Right kidney (tissue), 1 donor: ENCODE measurements around the gene RNF114.
A peak's percentile ranks its signal among the peaks of the same experiment; 100 is the strongest.
"Not testable (repeated sequence)": the region's sequence is repeated elsewhere in the genome, so short reads cannot be mapped to it uniquely, and the experiment has no call there.

Source experiments
- DNase-seq: peaks from one replicate; pipeline ENCODE4 v3.0.0-alpha.2; 2016

Gene RNF114

DNA sequence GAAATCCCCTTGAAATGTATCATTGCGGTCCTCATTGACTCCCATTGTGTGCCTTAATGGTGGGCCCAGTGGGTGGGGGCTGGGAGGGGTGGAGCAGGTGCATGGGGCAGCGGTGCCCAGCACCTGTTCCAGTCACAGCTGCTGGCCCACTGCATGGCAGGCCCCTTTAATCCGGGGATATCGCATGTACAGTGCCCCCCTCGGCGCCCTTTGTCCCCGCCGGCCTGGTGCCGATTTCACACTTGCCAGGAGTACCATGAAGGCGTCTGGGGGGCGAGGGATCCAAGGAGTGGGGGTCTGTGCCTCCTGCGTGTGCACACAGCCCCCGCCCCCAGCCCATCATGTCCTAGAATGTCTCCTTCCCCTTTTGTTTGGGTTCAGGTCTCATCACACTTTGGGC, 49.4 kb downstream of the RNF114 start:
- DNase-seq: no peak

GRCh38 chr20:49986049-49986448, 49.9 kb downstream of the RNF114 start:
- no peak for DNase-seq

GRCh38 chr20:49987015-49987867, 51.0 kb downstream of the RNF114 start:
- no peak for DNase-seq

DNA sequence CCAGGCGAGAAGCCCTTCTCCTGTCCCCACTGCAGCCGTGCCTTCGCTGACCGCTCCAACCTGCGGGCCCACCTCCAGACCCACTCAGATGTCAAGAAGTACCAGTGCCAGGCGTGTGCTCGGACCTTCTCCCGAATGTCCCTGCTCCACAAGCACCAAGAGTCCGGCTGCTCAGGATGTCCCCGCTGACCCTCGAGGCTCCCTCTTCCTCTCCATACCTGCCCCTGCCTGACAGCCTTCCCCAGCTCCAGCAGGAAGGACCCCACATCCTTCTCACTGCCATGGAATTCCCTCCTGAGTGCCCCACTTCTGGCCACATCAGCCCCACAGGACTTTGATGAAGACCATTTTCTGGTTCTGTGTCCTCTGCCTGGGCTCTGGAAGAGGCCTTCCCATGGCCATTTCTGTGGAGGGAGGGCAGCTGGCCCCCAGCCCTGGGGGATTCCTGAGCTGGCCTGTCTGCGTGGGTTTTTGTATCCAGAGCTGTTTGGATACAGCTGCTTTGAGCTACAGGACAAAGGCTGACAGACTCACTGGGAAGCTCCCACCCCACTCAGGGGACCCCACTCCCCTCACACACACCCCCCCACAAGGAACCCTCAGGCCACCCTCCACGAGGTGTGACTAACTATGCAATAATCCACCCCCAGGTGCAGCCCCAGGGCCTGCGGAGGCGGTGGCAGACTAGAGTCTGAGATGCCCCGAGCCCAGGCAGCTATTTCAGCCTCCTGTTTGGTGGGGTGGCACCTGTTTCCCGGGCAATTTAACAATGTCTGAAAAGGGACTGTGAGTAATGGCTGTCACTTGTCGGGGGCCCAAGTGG, 51.9 kb downstream of the RNF114 start:
- DNase-seq: no peak

DNA sequence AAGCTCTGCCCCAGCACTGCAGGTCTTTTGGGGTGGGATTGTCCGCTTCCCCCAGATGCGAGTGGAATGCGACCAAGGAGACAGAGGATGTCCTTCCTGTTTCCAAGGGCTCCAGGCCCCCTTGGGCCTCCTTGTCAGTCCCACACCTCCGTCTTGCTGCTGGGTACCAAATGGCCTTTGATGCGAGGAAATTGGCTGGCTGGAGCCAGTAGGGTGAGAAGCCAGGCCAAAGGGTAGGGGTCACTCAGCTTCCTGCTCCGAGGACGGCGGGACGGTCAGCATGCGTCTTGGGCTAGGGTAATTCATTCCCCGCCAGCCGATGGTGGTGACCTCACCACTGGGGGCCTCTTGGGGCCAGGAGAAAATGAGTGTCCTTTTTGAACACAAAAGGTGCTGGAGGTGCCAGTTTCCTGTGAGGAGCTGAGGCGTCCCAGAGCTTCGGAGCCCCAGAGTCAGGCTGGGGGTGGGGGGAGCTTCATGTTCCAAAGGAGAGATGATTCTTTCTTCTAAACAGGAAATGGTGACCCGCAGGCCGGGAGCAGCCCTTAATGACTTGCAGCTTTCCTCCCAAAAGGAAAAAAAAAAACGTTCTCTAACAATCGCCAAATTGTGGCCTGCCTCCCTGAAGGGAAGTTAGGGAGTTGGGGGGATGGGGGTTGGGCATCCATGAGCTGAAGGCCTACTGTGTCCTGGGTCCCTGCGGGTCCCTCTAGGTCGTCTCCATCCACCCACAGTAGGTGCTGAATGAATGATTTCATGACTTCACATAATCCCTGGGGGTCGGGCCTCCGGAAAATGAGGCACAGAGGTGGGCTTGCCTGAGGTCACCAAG, 53.3 kb downstream of the RNF114 start:
- DNase-seq: peak; percentile 63

DNA sequence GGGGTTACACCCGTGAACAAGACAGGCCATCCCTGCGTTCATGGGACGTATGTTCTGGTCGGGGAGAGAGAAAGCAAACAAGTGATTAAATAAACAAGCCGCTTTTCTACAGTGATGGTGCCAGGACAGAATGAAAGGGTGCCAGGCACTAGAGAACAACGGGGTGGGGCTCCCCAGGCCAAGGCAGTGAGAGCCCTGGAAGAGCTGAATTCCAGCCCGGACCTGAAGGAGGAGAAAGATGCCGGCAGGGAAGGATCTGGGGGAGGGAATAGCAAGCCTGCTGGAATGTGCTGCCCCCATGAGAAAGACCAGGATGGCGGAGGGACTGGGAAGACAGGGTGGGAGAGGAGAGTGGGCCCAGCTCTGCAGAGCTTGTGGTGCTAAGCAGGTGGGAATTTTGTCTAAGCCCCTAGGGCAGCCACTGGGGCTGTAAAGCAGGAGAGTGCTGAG, 54.1 kb downstream of the RNF114 start:
- DNase-seq: peak; percentile 56

DNA sequence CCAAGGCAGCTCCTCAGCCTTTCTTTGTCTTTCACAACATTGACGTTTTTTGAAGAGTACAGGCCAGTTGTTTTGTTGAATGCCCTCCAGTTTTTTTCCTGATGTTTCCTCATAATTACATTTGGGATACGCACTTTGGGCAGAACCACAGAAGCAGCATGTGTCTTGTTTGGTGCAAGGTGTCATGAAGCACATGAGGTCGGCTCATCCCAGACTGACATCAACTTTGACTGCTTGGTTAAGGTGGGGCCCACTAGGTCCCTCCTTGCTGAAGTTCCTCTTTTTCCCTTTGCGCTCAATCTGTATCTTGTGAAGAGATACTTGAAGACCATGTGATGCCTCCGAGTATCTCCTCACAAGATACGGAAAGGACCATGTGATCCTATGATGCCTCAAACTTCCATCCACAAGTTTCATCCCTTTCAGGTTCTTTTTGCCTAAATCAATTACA, 57.1 kb downstream of the RNF114 start:
- no peak for DNase-seq

GRCh38 chr20:49995586-49995985, 59.4 kb downstream of the RNF114 start:
- DNase-seq: no peak

DNA sequence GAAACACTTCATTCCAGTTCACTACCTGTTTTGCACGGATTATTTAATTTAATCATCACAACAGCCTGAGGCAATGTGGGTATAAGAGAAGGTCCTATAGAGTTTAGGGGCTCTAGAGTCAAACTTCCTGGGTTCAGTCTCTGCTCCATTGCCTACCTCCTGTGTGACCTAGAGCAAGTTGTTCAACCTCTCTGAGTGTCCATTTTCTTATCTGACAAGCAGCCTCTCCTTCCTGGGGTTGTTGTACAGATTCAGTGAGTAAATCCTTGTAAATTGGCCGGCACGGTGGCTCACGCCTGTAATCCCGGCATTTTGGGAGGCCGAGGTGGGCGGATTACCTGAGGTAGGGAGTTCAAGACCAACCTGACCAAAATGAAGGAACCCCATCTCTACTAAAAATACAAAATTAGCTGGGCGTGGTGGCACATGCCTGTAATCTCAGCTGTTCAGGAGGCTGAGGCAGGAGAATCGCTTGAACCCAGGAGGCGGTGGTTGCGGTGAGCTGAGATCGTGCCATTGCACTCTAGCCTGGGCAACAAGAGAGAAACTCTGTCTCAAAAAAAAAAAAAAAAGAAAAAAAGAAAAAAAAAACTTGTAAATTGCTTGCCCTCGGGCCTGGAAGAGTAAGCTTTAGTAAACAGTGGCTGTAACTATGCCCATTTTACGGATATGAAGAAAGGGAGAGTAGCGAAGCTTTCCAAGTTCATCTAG, 62.4 kb downstream of the RNF114 start:
- DNase-seq: not testable (repeated sequence)

GRCh38 chr20:49999329-49999728, 63.1 kb downstream of the RNF114 start:
- DNase-seq: no peak

GRCh38 chr20:50000548-50001222, 64.5 kb downstream of the RNF114 start:
- DNase-seq: not testable (repeated sequence)

GRCh38 chr20:50001784-50002311, 65.7 kb downstream of the RNF114 start:
- DNase-seq: no peak

- DNase-seq: no peak
These were observed 67.1 kb downstream of the RNF114 start for GRCh38 chr20:50003253-50003656.
